Measurements from ENCODE around the gene NUP62.
A peak's percentile ranks its signal among the peaks of the same experiment; 100 is the strongest.

The NUP62 gene

GRCh38 chr19:49866933-49867782 is 62.1 kb downstream of the NUP62 start, which contains the start of gene PNKP:
PNKP (minus strand) TSS chr19:49867576; CDS start chr19:49867204, 372 bp downstream.
- DNase-seq (ENCODE audit: low read depth in 2 of 2): peak; percentile 86 to 90

GRCh38 chr19:49864890-49865289 is 64.4 kb downstream of the NUP62 start:
- no peak for DNase-seq (ENCODE audit: low read depth in 2 of 2)

GRCh38 chr19:49863935-49864320 is 65.4 kb downstream of the NUP62 start:
- DNase-seq (ENCODE audit: low read depth in 2 of 2): no peak

- DNase-seq (ENCODE audit: low read depth in 2 of 2): no peak
These were observed 65.9 kb downstream of the NUP62 start for GRCh38 chr19:49863254-49863934.

- no peak for DNase-seq (ENCODE audit: low read depth in 2 of 2)
These were observed 66.7 kb downstream of the NUP62 start for GRCh38 chr19:49862391-49863253.

GRCh38 chr19:49861541-49862378 is 67.5 kb downstream of the NUP62 start:
- no peak for DNase-seq (ENCODE audit: low read depth in 2 of 2)

- no peak for DNase-seq (ENCODE audit: low read depth in 2 of 2)
These were observed 68.2 kb downstream of the NUP62 start for GRCh38 chr19:49861107-49861506.

GRCh38 chr19:49860336-49861102 is 68.8 kb downstream of the NUP62 start:
- no peak for DNase-seq (ENCODE audit: low read depth in 2 of 2)

- no peak for DNase-seq (ENCODE audit: low read depth in 2 of 2)
These were observed 69.5 kb downstream of the NUP62 start for GRCh38 chr19:49859682-49860335.

- no peak for DNase-seq (ENCODE audit: low read depth in 2 of 2)
These were observed 71.0 kb downstream of the NUP62 start for GRCh38 chr19:49858088-49858985.

- no peak for DNase-seq (ENCODE audit: low read depth in 2 of 2)
These were observed 71.5 kb downstream of the NUP62 start for GRCh38 chr19:49857838-49858087.

GRCh38 chr19:49857061-49857837 is 72.1 kb downstream of the NUP62 start:
- no peak for DNase-seq (ENCODE audit: low read depth in 2 of 2)

Measured in stimulated activated CD8-positive, alpha-beta memory T cell treated with anti-CD3 and anti-CD28 coated beads, Interleukin-15, amount 100 ng/mL, for 48 hours (primary cell).